ENCODE measurements around the gene SATB1. TPM values are rescaled to one million over a fixed set of nuclear protein-coding genes. Genes with fewer than 3 reads are reported as not detected.

Gene SATB1
- total and polyA plus RNA-seq, 2 of the 4 experiments (the other 2 are of a cell fraction), result 7.5 to 10.7 TPM

GRCh38 chr3:18369551-18370185 is 55.5 kb downstream of the SATB1 start:
- Histone ChIP-seq H3K9me1 (ENCODE audit: insufficient read depth, low read length) (no peaks in the 10 kb centered on the region), H4K5ac (ENCODE audit: low read depth, low read length) (no peak overlapping the region), H3K18ac (ENCODE audit: low read depth, low read length) (no peak overlapping the region), H2AK5ac (ENCODE audit: low read depth, low read length) (no peak overlapping the region), H3K56ac (ENCODE audit: extremely low read depth, insufficient read depth, low read length) (no peak overlapping the region), H3K79me1 (ENCODE audit: low read depth in 1 of 2, low read length in 2 of 2) (no peaks in the 10 kb centered on the region), H4K91ac (ENCODE audit: insufficient read depth, low read depth, low read length) (no peak overlapping the region), H3K9me3 (ENCODE audit: control insufficient read depth, insufficient read depth, low read length) (no peaks in the 10 kb centered on the region), H3K4me1 (ENCODE audit: control insufficient read depth, insufficient read depth, low read length) (no peaks in the 10 kb centered on the region), H3K36me3 (ENCODE audit: control insufficient read depth, insufficient read depth, low read length) (no peaks in the 10 kb centered on the region), H2AFZ (replicated peaks; ENCODE audit: low read length, poor library complexity) (no peak overlapping the region), H3K27me3 (ENCODE audit: control insufficient read depth, insufficient read depth, low read length) (no peaks in the 10 kb centered on the region), H2BK15ac (ENCODE audit: low read depth, low read length) (no peak overlapping the region), H3K4ac (ENCODE audit: low read depth, low read length) (no peak overlapping the region), H4K8ac (ENCODE audit: low read depth in 2 of 2, low read length in 2 of 2) (no peak overlapping the region), H3K23ac (ENCODE audit: low read depth, low read length) (no peak overlapping the region), H3K4me2 (ENCODE audit: low read depth, low read length) (no peak overlapping the region), H2BK120ac (ENCODE audit: low read depth, low read length) (no peak overlapping the region), H2AK9ac (replicated peaks; ENCODE audit: low read depth, low read length, poor library complexity) (no peak overlapping the region), H3K9ac (ENCODE audit: low read depth, low read length) (no peak overlapping the region), H3K4me3 (ENCODE audit: insufficient read depth, low read depth, low read length) (no peak overlapping the region), H4K20me1 (ENCODE audit: insufficient read depth, low read length) (no peaks in the 10 kb centered on the region), H3K27ac (ENCODE audit: insufficient read depth, low read length) (no peak overlapping the region), H3K14ac (replicated peaks; ENCODE audit: low read depth, low read length) (no peak overlapping the region), H2BK5ac (ENCODE audit: low read depth, low read length, poor library complexity, severe bottlenecking) (no peak overlapping the region), H2BK20ac (ENCODE audit: low read depth, low read length) (no peak overlapping the region)
- ChIA-PET POLR2A (ENCODE audit: unreplicated experiment) (no interaction called here), CTCF (no interaction called here)
- intact Hi-C loops (cut with micrococcal nuclease) (no loop called here), dilution Hi-C loops (cut with HindIII; ENCODE audit: low sequenced_read_pairs, unreplicated experiment) (no loop called here), in situ Hi-C loops (cut with MboI; ENCODE audit: low sequenced_read_pairs) (no loop called here)
- BruUV-seq (replicated peaks), result no TSS peak
- WGBS, 2 experiments (ENCODE audit: extremely low coverage in 2 of 2, insufficient read length in 1 of 2), result no CpG with 5 or more reads among the region's 13 CpGs
- no peak for TF ChIP-seq RCOR1 (IDR thresholded peaks at IDR 0.05; ENCODE audit: insufficient replicate concordance, low read length)
- no peak for TF ChIP-seq MAZ (IDR thresholded peaks at IDR 0.05; ENCODE audit: borderline replicate concordance, low read depth, low read length)
- no peak for TF ChIP-seq POLR2A (IDR thresholded peaks at IDR 0.05; ENCODE audit: low read depth, low read length)
- no peak for TF ChIP-seq SMC3 (IDR thresholded peaks at IDR 0.05; ENCODE audit: low read depth, low read length)
- ATAC-seq (ENCODE audit: low read depth), result no peak
- DNase-seq, result no peak

All from IMR-90 (cell line).